ENCODE measurements around the gene BAIAP3. TPM values are rescaled to one million over a fixed set of nuclear protein-coding genes. Genes with fewer than 3 reads are reported as not detected.

The BAIAP3 gene
- total RNA-seq, 1 experiment from 2014 or later: 44.7 TPM

- intact Hi-C loops (cut with micrococcal nuclease): loop anchor here (10.0 kb wide), 1 partner anchor 51 kb away; the partner anchor contains the start of gene UNKL
- Histone ChIP-seq H3K79me2 (ENCODE audit: insufficient read depth, low read length) (peaks cover 51% of the 10 kb centered on the region), H3K4me3 (replicated peaks in 1 of 2; ENCODE audit: low read depth in 1 of 2, low read length in 2 of 2) (no peak overlapping the region), H4K20me1 (ENCODE audit: insufficient read depth) (peaks cover 3% of the 10 kb centered on the region; the same call in 1 of the 2 replicates), H3K36me3 (ENCODE audit: control insufficient read depth in 1 of 2, insufficient read depth in 2 of 2, low read length in 2 of 2) (peaks cover 29 to 42% of the 10 kb centered on the region in 2 experiments), H3K27ac (ENCODE audit: low read depth, low read length) (no peak overlapping the region), H3K4me2 (ENCODE audit: low read length) (no peak overlapping the region), H3K9ac (ENCODE audit: low read length) (no peak overlapping the region), H2AFZ (ENCODE audit: low read depth, low read length, poor library complexity, severe bottlenecking) (no peak overlapping the region), H3K9me2 (ENCODE audit: insufficient read depth) (no peaks in the 10 kb centered on the region), H3K27me3 (ENCODE audit: insufficient read depth, low read length) (no peaks in the 10 kb centered on the region), H3K4me1 (ENCODE audit: control insufficient read depth in 1 of 2, insufficient read depth in 2 of 2, low read length in 2 of 2) (peaks cover 4 to 15% of the 10 kb centered on the region in 2 experiments), H3K9me3 (ENCODE audit: control insufficient read depth in 1 of 2, insufficient read depth in 1 of 2, low read depth in 1 of 2, low read length in 2 of 2) (no peaks in the 10 kb centered on the region)
- DNase-seq (ENCODE audit: low read depth, low spot score): peak; percentile 23
- TF ChIP-seq SIN3A (IDR thresholded peaks at IDR 0.05; ENCODE audit: low read depth) (no peak), SRF (IDR thresholded peaks at IDR 0.05; ENCODE audit: low read depth) (no peak), ZBTB33 (IDR thresholded peaks at IDR 0.05; ENCODE audit: extremely low read depth, insufficient replicate concordance, low read length) (no peak), YY1 (IDR thresholded peaks at IDR 0.05; ENCODE audit: extremely low read depth, insufficient replicate concordance, low read depth, low read length) (peak; percentile 33), CTCF (IDR thresholded peaks at IDR 0.05 in 2 of 3, conservative IDR thresholded peaks at IDR 0.05 in 1 of 3; ENCODE audit: borderline replicate concordance in 1 of 3, insufficient read depth in 1 of 3, low read depth in 2 of 3, low read length in 2 of 3) (peak; percentile 70 to 93 (median 88)), EZH2 (IDR thresholded peaks at IDR 0.05) (no peak), RAD21 (IDR thresholded peaks at IDR 0.05; ENCODE audit: low read depth) (peak; percentile 74), JUND (IDR thresholded peaks at IDR 0.05) (no peak), EZH2phosphoT487 (IDR thresholded peaks at IDR 0.05; ENCODE audit: borderline replicate concordance) (no peak), CBX3 (IDR thresholded peaks at IDR 0.05; ENCODE audit: low read depth) (no peak)
- ChIA-PET CTCF (interaction anchor here (0.9 to 1.6 kb wide), 10 partner anchors 9 to 360 kb away, joined by 3 to 5 read pairs (median 3); partner anchors contain the start of genes CRAMP1, IFT140 and UQCC4), POLR2A (interaction anchor here (1.2 kb wide), 1 partner anchor 55 kb away, joined by 3 read pairs; the partner anchor contains the start of gene UBE2I), RAD21 (ENCODE audit: low non-redundant PET in 1 of 2, low total read pairs in 2 of 2, uncharacterized antibody in 2 of 2, unreplicated experiment in 2 of 2) (interaction anchor here in 1 of 2 experiments (0.9 kb wide), 1 partner anchor 16 kb away, joined by 3 read pairs; no protein-coding TSS in a partner anchor)
- BruUV-seq (replicated peaks): TSS peak; percentile 22
- ATAC-seq: peak; percentile 96
Measured at GRCh38 chr16:1363501-1364041, 30.1 kb downstream of the BAIAP3 start.
